NOMO-1 treated with dmso at 0.1 percent for 144 hours (cell line): ENCODE data around the gene DKK3.

Experiments used
- DNase-seq: peaks from one replicate; lab custom pipeline; 2025; ENCODE audit not compliant: unreplicated experiment; lab: John Stamatoyannopoulos, UW

The DKK3 gene

GRCh38 chr11:12005476-12005875 is 3.0 kb downstream of the DKK3 start:
- no peak for DNase-seq

- no peak for DNase-seq
Measured at GRCh38 chr11:12005061-12005460, 3.4 kb downstream of the DKK3 start.

- no peak for DNase-seq
Measured at GRCh38 chr11:12003815-12004214, 4.6 kb downstream of the DKK3 start.

- no peak for DNase-seq
Measured at GRCh38 chr11:12003336-12003735, 5.1 kb downstream of the DKK3 start.

GRCh38 chr11:12001186-12001585 is 7.2 kb downstream of the DKK3 start:
- DNase-seq: no peak

- no peak for DNase-seq
Measured at GRCh38 chr11:11998091-11998781, 10.2 kb downstream of the DKK3 start.

GRCh38 chr11:11997049-11997322 is 11.4 kb downstream of the DKK3 start:
- DNase-seq: no peak

- DNase-seq: no peak
Measured at GRCh38 chr11:11996321-11997048, 11.9 kb downstream of the DKK3 start.

- DNase-seq: no peak
Measured at GRCh38 chr11:11995601-11996000, 12.8 kb downstream of the DKK3 start.

GRCh38 chr11:11993839-11994238 is 14.6 kb downstream of the DKK3 start:
- no peak for DNase-seq

GRCh38 chr11:11992257-11993212 is 15.9 kb downstream of the DKK3 start:
- no peak for DNase-seq

GRCh38 chr11:11989774-11990744 is 18.4 kb downstream of the DKK3 start:
- DNase-seq: no peak

GRCh38 chr11:11988681-11989261 is 19.7 kb downstream of the DKK3 start:
- DNase-seq: no peak

- DNase-seq: no peak
Measured at GRCh38 chr11:11988099-11988651, 20.3 kb downstream of the DKK3 start.

GRCh38 chr11:11987503-11988022 is 20.9 kb downstream of the DKK3 start:
- DNase-seq: no peak

GRCh38 chr11:11985954-11986949 is 22.2 kb downstream of the DKK3 start:
- DNase-seq: no peak

- no peak for DNase-seq
Measured at GRCh38 chr11:11985016-11985715, 23.3 kb downstream of the DKK3 start.

GRCh38 chr11:11984563-11984962 is 23.9 kb downstream of the DKK3 start:
- DNase-seq: no peak
